HG03095 (cell line): Measurements from ENCODE around the gene METTL24.

Experiments used
- ATAC-seq: cut with Tn5 transposase; IDR thresholded peaks from one replicate; pipeline ENCODE4 v1.9.1; 2021; ENCODE audit warnings: moderate library complexity; ENCODE audit not compliant: unreplicated experiment

The METTL24 gene

GRCh38 chr6:110338820-110339470, 19.2 kb downstream of the METTL24 start:
- no peak for ATAC-seq

GRCh38 chr6:110337486-110337885, 20.7 kb downstream of the METTL24 start:
- ATAC-seq: no peak

- ATAC-seq: no peak
Observed at GRCh38 chr6:110334423-110335180, 23.5 kb downstream of the METTL24 start.

GRCh38 chr6:110332281-110332680, 25.9 kb downstream of the METTL24 start:
- ATAC-seq: no peak

GRCh38 chr6:110331816-110332215, 26.3 kb downstream of the METTL24 start:
- no peak for ATAC-seq

- ATAC-seq: no peak
Observed at GRCh38 chr6:110331390-110331789, 26.8 kb downstream of the METTL24 start.

GRCh38 chr6:110329714-110330436, 28.3 kb downstream of the METTL24 start:
- no peak for ATAC-seq

GRCh38 chr6:110329348-110329713, 28.8 kb downstream of the METTL24 start:
- ATAC-seq: no peak

GRCh38 chr6:110328259-110328658, 29.9 kb downstream of the METTL24 start:
- no peak for ATAC-seq

GRCh38 chr6:110327391-110327790, 30.8 kb downstream of the METTL24 start:
- no peak for ATAC-seq

- ATAC-seq: no peak
Observed at GRCh38 chr6:110326609-110327008, 31.5 kb downstream of the METTL24 start.

- no peak for ATAC-seq
Observed at GRCh38 chr6:110326057-110326456, 32.1 kb downstream of the METTL24 start.

GRCh38 chr6:110325197-110325596, 33.0 kb downstream of the METTL24 start:
- ATAC-seq: no peak

- no peak for ATAC-seq
Observed at GRCh38 chr6:110324548-110324947, 33.6 kb downstream of the METTL24 start.

- no peak for ATAC-seq
Observed at GRCh38 chr6:110323258-110323657, 34.9 kb downstream of the METTL24 start.

GRCh38 chr6:110322874-110323242, 35.3 kb downstream of the METTL24 start:
- no peak for ATAC-seq

GRCh38 chr6:110322151-110322873, 35.8 kb downstream of the METTL24 start:
- ATAC-seq: no peak

- no peak for ATAC-seq
Observed at GRCh38 chr6:110320307-110320706, 37.8 kb downstream of the METTL24 start.

GRCh38 chr6:110319843-110320242, 38.3 kb downstream of the METTL24 start:
- ATAC-seq: no peak

- no peak for ATAC-seq
Observed at GRCh38 chr6:110319381-110319780, 38.8 kb downstream of the METTL24 start.

- no peak for ATAC-seq
Observed at GRCh38 chr6:110318971-110319370, 39.2 kb downstream of the METTL24 start.
